ENCODE measurements around the gene COBLL1.
"Not testable (repeated sequence)": the region's sequence is repeated elsewhere in the genome, so short reads cannot be mapped to it uniquely, and the experiment has no call there.

Gene COBLL1

GRCh38 chr2:164841719-164842623 is at the start of gene COBLL1:
Gene COBLL1 (minus strand): TSS chr2:164841823. CDS start chr2:164841196, 627 bp downstream.
- no peak for DNase-seq

GRCh38 chr2:164890544-164890943 is 48.9 kb upstream of the COBLL1 start:
- no peak for DNase-seq

- DNase-seq, result no peak
Measured at GRCh38 chr2:164888592-164888991, 47.0 kb upstream of the COBLL1 start.

GRCh38 chr2:164887434-164888144 is 46.0 kb upstream of the COBLL1 start:
- no peak for DNase-seq

GRCh38 chr2:164882276-164882675 is 40.7 kb upstream of the COBLL1 start:
- no peak for DNase-seq

- no peak for DNase-seq
Measured at GRCh38 chr2:164881524-164881923, 39.9 kb upstream of the COBLL1 start.

- no peak for DNase-seq
Measured at GRCh38 chr2:164879901-164880535, 38.4 kb upstream of the COBLL1 start.

GRCh38 chr2:164877927-164878326 is 36.3 kb upstream of the COBLL1 start:
- no peak for DNase-seq

- DNase-seq, result no peak
Measured at GRCh38 chr2:164877169-164877568, 35.5 kb upstream of the COBLL1 start.

GRCh38 chr2:164875334-164876205 is 33.9 kb upstream of the COBLL1 start:
- no peak for DNase-seq

- no peak for DNase-seq
Measured at GRCh38 chr2:164873210-164873908, 31.7 kb upstream of the COBLL1 start.

GRCh38 chr2:164871404-164871803 is 29.8 kb upstream of the COBLL1 start:
- DNase-seq, result no peak

GRCh38 chr2:164869420-164869772 is 27.8 kb upstream of the COBLL1 start:
- no peak for DNase-seq

- DNase-seq, result no peak
Measured at GRCh38 chr2:164868563-164869419, 27.2 kb upstream of the COBLL1 start.

GRCh38 chr2:164867779-164868397 is 26.3 kb upstream of the COBLL1 start:
- no peak for DNase-seq

GRCh38 chr2:164866381-164866780 is 24.8 kb upstream of the COBLL1 start:
- not testable (repeated sequence) for DNase-seq

- no peak for DNase-seq
Measured at GRCh38 chr2:164860694-164861042, 19.0 kb upstream of the COBLL1 start.

- not testable (repeated sequence) for DNase-seq
Measured at GRCh38 chr2:164859906-164860693, 18.5 kb upstream of the COBLL1 start.

GRCh38 chr2:164859251-164859818 is 17.7 kb upstream of the COBLL1 start:
- no peak for DNase-seq
